Measurements from ENCODE around the gene LGR5.

DNA sequence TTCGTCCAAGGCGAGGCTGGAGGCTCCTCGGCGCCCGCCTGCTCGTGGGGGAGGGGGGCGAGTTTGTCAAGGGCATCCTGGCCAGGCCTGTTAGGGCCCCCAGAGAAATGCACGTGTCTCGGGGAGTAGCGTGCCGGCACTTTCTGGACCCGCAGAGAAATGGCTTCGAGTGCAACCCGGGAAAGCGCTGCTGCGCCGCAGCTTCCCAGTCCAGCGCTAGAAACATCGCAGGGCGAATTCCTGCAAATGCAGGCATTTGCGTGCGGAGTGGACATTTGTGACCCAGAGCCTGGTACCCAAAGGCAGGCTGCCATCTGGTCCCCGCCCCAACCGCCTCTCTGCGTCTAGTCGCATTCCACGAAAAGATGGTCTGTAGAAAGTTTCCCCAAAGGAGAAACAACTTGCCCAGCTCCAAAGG is 756 bp downstream of the LGR5 start:
- TF ChIP-seq SYNCRIP (IDR thresholded peaks at IDR 0.05; ENCODE audit: insufficient read depth, low read depth, low read length): no peak
- TF ChIP-seq, protein P1, sequence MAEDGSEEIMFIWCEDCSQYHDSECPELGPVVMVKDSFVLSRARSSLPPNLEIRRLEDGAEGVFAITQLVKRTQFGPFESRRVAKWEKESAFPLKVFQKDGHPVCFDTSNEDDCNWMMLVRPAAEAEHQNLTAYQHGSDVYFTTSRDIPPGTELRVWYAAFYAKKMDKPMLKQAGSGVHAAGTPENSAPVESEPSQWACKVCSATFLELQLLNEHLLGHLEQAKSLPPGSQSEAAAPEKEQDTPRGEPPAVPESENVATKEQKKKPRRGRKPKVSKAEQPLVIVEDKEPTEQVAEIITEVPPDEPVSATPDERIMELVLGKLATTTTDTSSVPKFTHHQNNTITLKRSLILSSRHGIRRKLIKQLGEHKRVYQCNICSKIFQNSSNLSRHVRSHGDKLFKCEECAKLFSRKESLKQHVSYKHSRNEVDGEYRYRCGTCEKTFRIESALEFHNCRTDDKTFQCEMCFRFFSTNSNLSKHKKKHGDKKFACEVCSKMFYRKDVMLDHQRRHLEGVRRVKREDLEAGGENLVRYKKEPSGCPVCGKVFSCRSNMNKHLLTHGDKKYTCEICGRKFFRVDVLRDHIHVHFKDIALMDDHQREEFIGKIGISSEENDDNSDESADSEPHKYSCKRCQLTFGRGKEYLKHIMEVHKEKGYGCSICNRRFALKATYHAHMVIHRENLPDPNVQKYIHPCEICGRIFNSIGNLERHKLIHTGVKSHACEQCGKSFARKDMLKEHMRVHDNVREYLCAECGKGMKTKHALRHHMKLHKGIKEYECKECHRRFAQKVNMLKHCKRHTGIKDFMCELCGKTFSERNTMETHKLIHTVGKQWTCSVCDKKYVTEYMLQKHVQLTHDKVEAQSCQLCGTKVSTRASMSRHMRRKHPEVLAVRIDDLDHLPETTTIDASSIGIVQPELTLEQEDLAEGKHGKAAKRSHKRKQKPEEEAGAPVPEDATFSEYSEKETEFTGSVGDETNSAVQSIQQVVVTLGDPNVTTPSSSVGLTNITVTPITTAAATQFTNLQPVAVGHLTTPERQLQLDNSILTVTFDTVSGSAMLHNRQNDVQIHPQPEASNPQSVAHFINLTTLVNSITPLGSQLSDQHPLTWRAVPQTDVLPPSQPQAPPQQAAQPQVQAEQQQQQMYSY (CRISPR knock-in tag; IDR thresholded peaks at IDR 0.05): no peak
